PC-3 (cell line): Measurements from ENCODE around the gene SMOC2. TPM values are rescaled to one million over a fixed set of nuclear protein-coding genes. Genes with fewer than 3 reads are reported as not detected.

Source experiments
- ATAC-seq: fragments of 200-7000 bp; cut with Tn5 transposase; 2 replicates; pipeline ENCODE4 v1.9.1; 2020; ENCODE audit warnings: mild to moderate bottlenecking, moderate library complexity
- BruUV-seq: library from RNA; stranded (reverse); fragments of 400-500 nt; replicated peaks from 2 replicates; lab custom pipeline; 2021; lab: Mats Ljungman, UMichigan
- CTCF ChIA-PET: fragments of 300-600 bp; sonication (Branson Sonifier 250); formaldehyde crosslinking; loops from one replicate; lab custom pipeline; 2022; ENCODE audit warnings: antibody characterized with exemption; lab: Charles Lee
- POLR2A ChIA-PET: fragments of 300-600 bp; sonication (Branson Sonifier 250); formaldehyde crosslinking; loops from one replicate; lab custom pipeline; 2022; ENCODE audit warnings: antibody characterized with exemption; ENCODE audit not compliant: unreplicated experiment; lab: Charles Lee
- DNase-seq: peaks from one replicate; pipeline ENCODE4 v3.0.0-alpha.2; 2015
- H2AFZ ChIP-seq: fragments of 300-600 bp; sonication (generic); 2 replicates; pipeline ENCODE4 v1.6.0; 2016; ENCODE audit warnings: antibody characterized with exemption, low read length
- H3F3A ChIP-seq: fragments of 300-600 bp; sonication (generic); one replicate; pipeline ENCODE4 v1.6.0; 2017; ENCODE audit warnings: antibody characterized with exemption, low read length, control low read depth, mild to moderate bottlenecking; ENCODE audit not compliant: unreplicated experiment
- H3K27ac ChIP-seq: fragments of 300-600 bp; sonication (generic); 2 replicates; pipeline ENCODE4 v1.5.1; 2016; ENCODE audit warnings: mild to moderate bottlenecking, low read length
- H3K27me3 ChIP-seq: fragments of 300-600 bp; sonication (generic); 2 replicates; pipeline ENCODE4 v1.6.1; 2016; ENCODE audit warnings: low read length, mixed read lengths
- H3K36me3 ChIP-seq: fragments of 300-600 bp; sonication (generic); 2 replicates; pipeline ENCODE4 v1.6.1; 2016; ENCODE audit warnings: low read depth, mixed run types, low read length, mixed read lengths
- H3K4me1 ChIP-seq: fragments of 300-600 bp; sonication (generic); 2 replicates; pipeline ENCODE4 v1.5.1; 2016; ENCODE audit warnings: low read length; ENCODE audit not compliant: insufficient read depth
- H3K4me2 ChIP-seq: fragments of 300-600 bp; sonication (generic); 2 replicates; pipeline ENCODE4 v1.6.0; 2016; ENCODE audit warnings: low read length
- H3K4me3 ChIP-seq: fragments of 300-600 bp; sonication (generic); 2 replicates; pipeline ENCODE4 v1.5.1; 2016; ENCODE audit warnings: mild to moderate bottlenecking, low read length, mixed read lengths
- H3K79me2 ChIP-seq: fragments of 300-600 bp; sonication (generic); 2 replicates; pipeline ENCODE4 v1.6.1; 2017; ENCODE audit warnings: low read length, mixed read lengths
- H3K9ac ChIP-seq: fragments of 300-600 bp; sonication (generic); 2 replicates; pipeline ENCODE4 v1.6.0; 2016; ENCODE audit warnings: mild to moderate bottlenecking, low read length
- H3K9me2 ChIP-seq: fragments of 300-600 bp; sonication (generic); replicated peaks from 2 replicates; pipeline ENCODE4 v1.6.1; 2016; ENCODE audit warnings: mixed run types, low read length, mixed read lengths
- H3K9me3 ChIP-seq: fragments of 300-600 bp; sonication (generic); 2 replicates; pipeline ENCODE4 v1.6.1; 2016; ENCODE audit warnings: low read length, mixed read lengths
- H4K20me1 ChIP-seq: fragments of 300-600 bp; sonication (generic); 2 replicates; pipeline ENCODE4 v1.6.1; 2016; ENCODE audit warnings: low read length, mixed read lengths
- EZH2 ChIP-seq: fragments of 300-600 bp; sonication (generic); IDR thresholded peaks from one replicate; pipeline ENCODE4 v1.6.1; 2017; ENCODE audit warnings: antibody characterized with exemption, mild to moderate bottlenecking, low read length; ENCODE audit not compliant: unreplicated experiment
- EZH2phosphoT487 ChIP-seq: fragments of 300-600 bp; sonication (generic); IDR thresholded peaks from 2 replicates; pipeline ENCODE4 v1.6.1; 2018; ENCODE audit warnings: mild to moderate bottlenecking, antibody characterized with exemption, low read length, borderline replicate concordance
- intact Hi-C: fragments of 100-400 bp; cut with micrococcal nuclease; formaldehyde crosslinking; loops from 2 replicates; pipeline ENCODE4 v1.9.0; 2023
- total RNA-seq: library from RNA; depleted of rRNA; stranded (reverse); fragments of >200 nt; gene quantifications from 2 replicates; pipeline ENCODE4 v1.2.3, GENCODE V29; 2014
- TF ChIP-seq, protein P1 (sequence below): fragments of 300-600 bp; sonication (generic); conservative IDR thresholded peaks from 2 replicates; pipeline ENCODE4 v1.5.1; 2017; ENCODE audit warnings: antibody characterized with exemption, low read depth, mild to moderate bottlenecking, low read length

The SMOC2 gene
- total RNA-seq, 1 experiment from 2014 or later: not detected

DNA sequence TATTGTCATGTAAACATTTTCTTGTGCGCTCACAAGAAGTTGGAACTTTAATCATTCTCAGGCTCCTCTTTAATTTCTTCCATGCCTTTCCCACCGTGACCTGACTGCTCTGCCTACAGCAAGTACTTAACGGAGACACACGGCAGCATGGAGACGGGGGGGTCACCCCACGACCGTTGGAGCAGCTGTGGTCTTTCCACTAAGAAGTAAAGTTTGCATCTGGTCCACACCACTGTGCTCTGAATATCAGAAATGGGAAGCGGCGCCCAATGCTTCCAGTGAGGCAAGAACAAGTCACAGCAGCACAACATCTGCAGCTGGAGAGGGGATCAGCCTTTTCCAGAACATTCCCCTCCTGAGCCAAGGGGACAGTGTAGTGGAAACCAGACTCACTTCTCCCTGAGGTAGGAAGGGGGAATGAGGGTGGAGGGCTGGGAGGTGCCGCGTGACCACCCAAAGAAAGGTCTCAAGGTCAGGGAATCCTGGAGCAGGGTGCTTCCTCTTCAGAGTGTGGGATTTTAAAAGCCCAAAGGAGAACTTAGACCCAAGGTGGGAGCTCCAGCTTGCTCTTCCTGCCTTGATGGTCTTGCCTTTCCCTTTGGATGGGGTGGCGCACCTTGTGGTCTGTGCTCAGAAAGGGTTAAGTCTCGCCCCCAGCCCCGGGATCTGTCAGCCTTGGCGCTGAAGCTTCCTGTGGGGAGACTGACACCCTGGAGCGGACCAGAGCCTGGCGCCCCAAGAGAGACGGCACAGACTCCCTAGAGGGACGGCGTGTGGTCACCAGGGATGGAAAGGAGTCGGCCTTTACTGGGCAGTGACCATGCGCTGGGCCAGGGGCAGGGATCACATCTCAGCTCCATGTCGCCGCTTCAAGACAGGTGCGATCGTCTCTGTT is 25.6 kb upstream of the SMOC2 start:
- Histone ChIP-seq H3K9me3 (no peaks in the 10 kb centered on the region), H3K36me3 (no peaks in the 10 kb centered on the region), H3F3A (no peaks in the 10 kb centered on the region), H3K4me3 (no peak overlapping the region), H3K9ac (no peak overlapping the region), H2AFZ (no peak overlapping the region), H3K9me2 (no peaks in the 10 kb centered on the region), H3K4me1 (no peaks in the 10 kb centered on the region), H3K4me2 (no peak overlapping the region), H3K27ac (no peak overlapping the region), H3K79me2 (no peaks in the 10 kb centered on the region), H4K20me1 (no peaks in the 10 kb centered on the region), H3K27me3 (peaks cover 8% of the 10 kb centered on the region)
- DNase-seq (no peak), ATAC-seq (no peak)
- TF ChIP-seq EZH2 (no peak), EZH2phosphoT487 (no peak)
- TF ChIP-seq, protein P1, sequence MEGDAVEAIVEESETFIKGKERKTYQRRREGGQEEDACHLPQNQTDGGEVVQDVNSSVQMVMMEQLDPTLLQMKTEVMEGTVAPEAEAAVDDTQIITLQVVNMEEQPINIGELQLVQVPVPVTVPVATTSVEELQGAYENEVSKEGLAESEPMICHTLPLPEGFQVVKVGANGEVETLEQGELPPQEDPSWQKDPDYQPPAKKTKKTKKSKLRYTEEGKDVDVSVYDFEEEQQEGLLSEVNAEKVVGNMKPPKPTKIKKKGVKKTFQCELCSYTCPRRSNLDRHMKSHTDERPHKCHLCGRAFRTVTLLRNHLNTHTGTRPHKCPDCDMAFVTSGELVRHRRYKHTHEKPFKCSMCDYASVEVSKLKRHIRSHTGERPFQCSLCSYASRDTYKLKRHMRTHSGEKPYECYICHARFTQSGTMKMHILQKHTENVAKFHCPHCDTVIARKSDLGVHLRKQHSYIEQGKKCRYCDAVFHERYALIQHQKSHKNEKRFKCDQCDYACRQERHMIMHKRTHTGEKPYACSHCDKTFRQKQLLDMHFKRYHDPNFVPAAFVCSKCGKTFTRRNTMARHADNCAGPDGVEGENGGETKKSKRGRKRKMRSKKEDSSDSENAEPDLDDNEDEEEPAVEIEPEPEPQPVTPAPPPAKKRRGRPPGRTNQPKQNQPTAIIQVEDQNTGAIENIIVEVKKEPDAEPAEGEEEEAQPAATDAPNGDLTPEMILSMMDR: no peak
- POLR2A ChIA-PET: no interaction called here
- no TSS peak for BruUV-seq
- intact Hi-C loops: no loop called here
- CTCF ChIA-PET: no interaction called here

DNA sequence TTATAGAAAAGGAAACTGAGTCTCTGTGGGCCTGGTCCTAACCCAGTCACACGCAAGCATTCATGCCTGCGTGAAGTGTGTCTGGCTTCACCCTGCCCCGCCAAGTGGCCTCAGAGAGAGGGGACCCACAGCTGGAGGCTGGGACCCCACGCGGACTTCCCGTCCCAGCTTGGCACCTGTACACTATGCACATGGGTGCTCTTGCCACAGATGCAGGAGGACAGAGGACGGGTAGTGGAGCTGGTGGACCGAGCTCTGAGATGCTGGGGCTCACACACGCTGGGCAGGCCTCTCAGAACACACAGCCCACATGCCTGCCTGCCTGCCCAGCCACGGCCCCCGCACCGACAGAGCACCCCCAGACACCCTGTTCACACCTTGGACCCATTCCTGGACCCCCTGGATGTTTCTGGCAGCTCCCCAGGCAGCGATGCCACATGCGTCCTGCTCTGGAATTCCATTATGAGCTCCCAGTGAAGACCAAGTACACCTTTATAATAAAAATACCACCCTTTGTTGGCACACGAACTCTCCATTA is 24.9 kb upstream of the SMOC2 start:
- Histone ChIP-seq H3K4me1 (no peaks in the 10 kb centered on the region), H3K4me2 (no peak overlapping the region), H3K9me2 (no peaks in the 10 kb centered on the region), H2AFZ (no peak overlapping the region), H3F3A (no peaks in the 10 kb centered on the region), H3K4me3 (no peak overlapping the region), H3K9ac (no peak overlapping the region), H4K20me1 (no peaks in the 10 kb centered on the region), H3K9me3 (no peaks in the 10 kb centered on the region), H3K36me3 (no peaks in the 10 kb centered on the region), H3K79me2 (no peaks in the 10 kb centered on the region), H3K27me3 (peaks cover 13% of the 10 kb centered on the region), H3K27ac (no peak overlapping the region)
- CTCF ChIA-PET: no interaction called here
- TF ChIP-seq, protein P1: no peak
- no peak for TF ChIP-seq EZH2
- no peak for TF ChIP-seq EZH2phosphoT487
- no peak for DNase-seq
- no TSS peak for BruUV-seq
- POLR2A ChIA-PET: no interaction called here
- ATAC-seq: no peak
- intact Hi-C loops: no loop called here

DNA sequence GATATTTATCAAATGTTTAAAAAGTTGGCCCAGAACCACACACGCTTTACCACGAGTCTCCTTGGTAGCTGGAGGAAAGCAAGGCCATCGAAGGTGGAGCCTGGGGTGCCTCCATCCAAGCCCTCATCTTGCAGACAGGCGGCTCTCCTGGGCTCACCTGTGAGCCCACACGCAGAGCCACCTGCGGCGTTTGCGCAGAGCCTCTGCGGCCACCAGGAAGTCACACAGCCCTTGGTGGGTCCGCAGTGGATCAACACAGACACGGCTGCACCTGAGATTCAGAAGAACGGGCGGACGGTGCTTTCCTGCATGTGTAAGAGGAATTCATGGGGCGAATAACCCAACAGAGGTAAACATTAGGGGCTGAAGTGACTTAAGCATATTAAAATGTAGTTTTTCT is 24.5 kb upstream of the SMOC2 start:
- Histone ChIP-seq H4K20me1 (no peaks in the 10 kb centered on the region), H3K79me2 (no peaks in the 10 kb centered on the region), H3K9me2 (no peaks in the 10 kb centered on the region), H3K9ac (no peak overlapping the region), H3F3A (no peaks in the 10 kb centered on the region), H3K9me3 (no peaks in the 10 kb centered on the region), H3K27ac (no peak overlapping the region), H3K36me3 (no peaks in the 10 kb centered on the region), H3K27me3 (peaks cover 13% of the 10 kb centered on the region), H3K4me1 (no peaks in the 10 kb centered on the region), H3K4me2 (no peak overlapping the region), H2AFZ (no peak overlapping the region), H3K4me3 (no peak overlapping the region)
- ATAC-seq (no peak), DNase-seq (no peak)
- intact Hi-C loops: no loop called here
- CTCF ChIA-PET: no interaction called here
- no peak for TF ChIP-seq EZH2phosphoT487
- TF ChIP-seq EZH2: no peak
- TF ChIP-seq, protein P1: no peak
- no TSS peak for BruUV-seq
- POLR2A ChIA-PET: no interaction called here
